Endothelial cell (in vitro differentiated cells): ENCODE results near the gene SHQ1. TPM values are rescaled to one million over a fixed set of nuclear protein-coding genes. Genes with fewer than 3 reads are reported as not detected.
A peak's percentile ranks its signal among the peaks of the same experiment; 100 is the strongest.

Experiments
- DNase-seq: peaks from one replicate; pipeline ENCODE4 v3.0.0; 2021; ENCODE audit warnings: low spot score
- H3K27ac Mint-ChIP-seq: one replicate; pipeline ENCODE4 v1.8.0; 2021; ENCODE audit warnings: mixed read lengths, inconsistent platforms; ENCODE audit not compliant: unreplicated experiment
- H3K27me3 Mint-ChIP-seq: one replicate; pipeline ENCODE4 v1.8.0; 2021; ENCODE audit warnings: mild to moderate bottlenecking, moderate library complexity, mixed read lengths, inconsistent platforms; ENCODE audit not compliant: unreplicated experiment
- H3K36me3 Mint-ChIP-seq: one replicate; pipeline ENCODE4 v1.8.0; 2021; ENCODE audit warnings: mild to moderate bottlenecking, low read depth, mixed read lengths, inconsistent platforms; ENCODE audit not compliant: unreplicated experiment
- H3K4me1 Mint-ChIP-seq: one replicate; pipeline ENCODE4 v1.8.0; 2021; ENCODE audit warnings: mild to moderate bottlenecking, mixed read lengths, inconsistent platforms; ENCODE audit not compliant: unreplicated experiment
- H3K4me3 Mint-ChIP-seq: one replicate; pipeline ENCODE4 v1.8.0; 2021; ENCODE audit warnings: mild to moderate bottlenecking, mixed read lengths, inconsistent platforms; ENCODE audit not compliant: unreplicated experiment
- H3K9me3 Mint-ChIP-seq: one replicate; pipeline ENCODE4 v1.8.0; 2021; ENCODE audit warnings: mixed read lengths, inconsistent platforms; ENCODE audit not compliant: unreplicated experiment
- CTCF ChIP-seq: fragments of 200-600 bp; sonication (generic); IDR thresholded peaks from one replicate; pipeline ENCODE4 v1.5.0; 2021; ENCODE audit warnings: antibody characterized with exemption; ENCODE audit not compliant: unreplicated experiment
- total RNA-seq: library from RNA; stranded (reverse); fragmentation: NEBNext Ultra II Directional; extraction: Animal tissue kit (Norgen Biotek cat#: 25700); gene quantifications from one replicate; pipeline ENCODE4 v1.2.1, GENCODE V29; 2021; ENCODE audit not compliant: unreplicated experiment

The SHQ1 gene
- total RNA-seq, 1 donor from 2014 or later: 26.9 TPM

- peak overlapping the region; percentile 97 for H3K4me3 Mint-ChIP-seq
- no peaks in the 10 kb centered on the region for H3K36me3 Mint-ChIP-seq
- peaks cover 10% of the 10 kb centered on the region for H3K27me3 Mint-ChIP-seq
- peaks cover 23% of the 10 kb centered on the region for H3K4me1 Mint-ChIP-seq
- H3K27ac Mint-ChIP-seq: peak overlapping the region; percentile 58
- no peaks in the 10 kb centered on the region for H3K9me3 Mint-ChIP-seq
- TF ChIP-seq CTCF: no peak
- no peak for DNase-seq
Observed at GRCh38 chr3:72848703-72849081, 447 bp upstream of the SHQ1 start.

- H3K27ac Mint-ChIP-seq: peak overlapping the region; percentile 95
- no peak for TF ChIP-seq CTCF
- no peak for DNase-seq
- no peaks in the 10 kb centered on the region for H3K9me3 Mint-ChIP-seq
- H3K27me3 Mint-ChIP-seq: peaks cover 10% of the 10 kb centered on the region
- H3K36me3 Mint-ChIP-seq: peaks cover under 1% of the 10 kb centered on the region
- peaks cover 23% of the 10 kb centered on the region for H3K4me1 Mint-ChIP-seq
- H3K4me3 Mint-ChIP-seq: peak overlapping the region; percentile 97
Observed at GRCh38 chr3:72847282-72847681, 963 bp downstream of the SHQ1 start.

- no peak for DNase-seq
- Mint-ChIP-seq H3K36me3 (peaks cover 11% of the 10 kb centered on the region), H3K9me3 (no peaks in the 10 kb centered on the region), H3K4me3 (no peak overlapping the region), H3K27me3 (peaks cover 10% of the 10 kb centered on the region), H3K4me1 (peaks cover 23% of the 10 kb centered on the region), H3K27ac (no peak overlapping the region)
- no peak for TF ChIP-seq CTCF
Observed at GRCh38 chr3:72846166-72846565, 2.1 kb downstream of the SHQ1 start.

- H3K27ac Mint-ChIP-seq: no peak overlapping the region
- no peak for TF ChIP-seq CTCF
- DNase-seq: no peak
- peaks cover 19% of the 10 kb centered on the region for H3K36me3 Mint-ChIP-seq
- no peaks in the 10 kb centered on the region for H3K9me3 Mint-ChIP-seq
- peaks cover 23% of the 10 kb centered on the region for H3K4me1 Mint-ChIP-seq
- no peak overlapping the region for H3K4me3 Mint-ChIP-seq
- H3K27me3 Mint-ChIP-seq: peaks cover 10% of the 10 kb centered on the region
Observed at GRCh38 chr3:72844436-72844993, 3.7 kb downstream of the SHQ1 start.

GRCh38 chr3:72839057-72839456 is 9.2 kb downstream of the SHQ1 start:
- DNase-seq: no peak
- TF ChIP-seq CTCF: no peak
- Mint-ChIP-seq H3K4me1 (peaks cover 7% of the 10 kb centered on the region), H3K27me3 (no peaks in the 10 kb centered on the region), H3K36me3 (peaks cover 30% of the 10 kb centered on the region), H3K4me3 (no peak overlapping the region), H3K9me3 (no peaks in the 10 kb centered on the region), H3K27ac (no peak overlapping the region)
